Spleen (tissue), 7 donors: ENCODE data around the gene SLC39A11.

ENCODE experiments used
- CTCF ChIP-seq, 11 experiments: fragments of 200-600 bp in 7 of 11; fragments of 450-650 bp in 4 of 11; sonication (generic) in 4 of 11; IDR thresholded peaks in 8 of 11; conservative IDR thresholded peaks in 3 of 11; 1 replicate in 7 of 11; 2 replicates in 4 of 11; pipeline versions ENCODE4 v1.4.0 to v1.8.0; 2016 to 2021; ENCODE audit warnings: antibody characterized with exemption in 11 of 11, inconsistent platforms in 4 of 11, mild to moderate bottlenecking in 1 of 11
- POLR2A ChIP-seq, 3 donors: fragments of 450-650 bp; IDR thresholded peaks; one replicate each; pipeline ENCODE4 v1.5.1; 2017; ENCODE audit warnings: antibody characterized with exemption in 3 of 3, mild to moderate bottlenecking in 1 of 3
- POLR2AphosphoS5 ChIP-seq, 3 donors: sonication (generic); formaldehyde crosslinking; IDR thresholded peaks; one replicate each; pipeline ENCODE4 v1.5.1; 2017; ENCODE audit warnings: antibody characterized with exemption in 3 of 3
- donor health status: DM: no; HTN: no; CAD: no; lungs with moderate emphysema.
- donor health status: DM: no; HTN: no; CAD: no.
- donor health status: DM: no; HTN: no; CAD: no.

GRCh38 chr17:72711521-72712310 is 380.8 kb downstream of the SLC39A11 start:
- TF ChIP-seq CTCF (IDR thresholded peaks at IDR 0.05 in 8 of 11, conservative IDR thresholded peaks at IDR 0.05 in 3 of 11) (no peak), POLR2AphosphoS5 (IDR thresholded peaks at IDR 0.05) (no peak), POLR2A (IDR thresholded peaks at IDR 0.05) (no peak)
